ENCODE measurements around the gene ADCK1.

GRCh38 chr14:77763316-77763715, 36.6 kb upstream of the ADCK1 start:
- TF ChIP-seq, protein P1, sequence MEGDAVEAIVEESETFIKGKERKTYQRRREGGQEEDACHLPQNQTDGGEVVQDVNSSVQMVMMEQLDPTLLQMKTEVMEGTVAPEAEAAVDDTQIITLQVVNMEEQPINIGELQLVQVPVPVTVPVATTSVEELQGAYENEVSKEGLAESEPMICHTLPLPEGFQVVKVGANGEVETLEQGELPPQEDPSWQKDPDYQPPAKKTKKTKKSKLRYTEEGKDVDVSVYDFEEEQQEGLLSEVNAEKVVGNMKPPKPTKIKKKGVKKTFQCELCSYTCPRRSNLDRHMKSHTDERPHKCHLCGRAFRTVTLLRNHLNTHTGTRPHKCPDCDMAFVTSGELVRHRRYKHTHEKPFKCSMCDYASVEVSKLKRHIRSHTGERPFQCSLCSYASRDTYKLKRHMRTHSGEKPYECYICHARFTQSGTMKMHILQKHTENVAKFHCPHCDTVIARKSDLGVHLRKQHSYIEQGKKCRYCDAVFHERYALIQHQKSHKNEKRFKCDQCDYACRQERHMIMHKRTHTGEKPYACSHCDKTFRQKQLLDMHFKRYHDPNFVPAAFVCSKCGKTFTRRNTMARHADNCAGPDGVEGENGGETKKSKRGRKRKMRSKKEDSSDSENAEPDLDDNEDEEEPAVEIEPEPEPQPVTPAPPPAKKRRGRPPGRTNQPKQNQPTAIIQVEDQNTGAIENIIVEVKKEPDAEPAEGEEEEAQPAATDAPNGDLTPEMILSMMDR (IDR thresholded peaks at IDR 0.05; ENCODE audit: insufficient read depth, low read length, poor library complexity, severe bottlenecking): no peak
- no peak for TF ChIP-seq EZH2phosphoT487 (conservative IDR thresholded peaks at IDR 0.05; ENCODE audit: low read length)
